SK-N-SH treated with all-trans-retinoic acid at 6 μM for 48 hours (cell line): ENCODE data around the gene WFS1.

Experiments
- ATAC-seq: fragments of 200-7000 bp; cut with Tn5 transposase; 3 replicates; pipeline ENCODE4 v1.9.1; 2020; ENCODE audit warnings: mild to moderate bottlenecking, moderate library complexity
- ARNTL ChIP-seq: fragments of 450-650 bp; formaldehyde crosslinking; IDR thresholded peaks from 2 replicates; pipeline ENCODE4 v1.5.0; 2020; ENCODE audit warnings: low read depth, mild to moderate bottlenecking, moderate library complexity, borderline replicate concordance
- BACH2 ChIP-seq: fragments of 250-450 bp; sonication (Bioruptor Pico); IDR thresholded peaks from 2 replicates; pipeline ENCODE4 v1.9.0; 2021; ENCODE audit warnings: mild to moderate bottlenecking, borderline replicate concordance
- CREB5 ChIP-seq: fragments of 250-450 bp; sonication (Bioruptor Pico); IDR thresholded peaks from 2 replicates; pipeline ENCODE4 v1.5.1; 2020; ENCODE audit warnings: low read depth, mild to moderate bottlenecking, moderate library complexity
- CSDC2 ChIP-seq: fragments of 250-450 bp; sonication (Bioruptor Pico); IDR thresholded peaks from 2 replicates; pipeline ENCODE4 v1.5.0; 2020; ENCODE audit warnings: mild to moderate bottlenecking, moderate library complexity
- CSRNP3 ChIP-seq: fragments of 250-450 bp; sonication (Bioruptor Pico); IDR thresholded peaks from 2 replicates; pipeline ENCODE4 v1.5.1; 2021; ENCODE audit warnings: mild to moderate bottlenecking, moderate library complexity
- ESRRG ChIP-seq: fragments of 250-450 bp; sonication (Bioruptor Pico); IDR thresholded peaks from 2 replicates; pipeline ENCODE4 v1.6.1; 2021; ENCODE audit warnings: mild to moderate bottlenecking
- GLIS3 ChIP-seq: fragments of 250-450 bp; sonication (Bioruptor Pico); IDR thresholded peaks from 2 replicates; pipeline ENCODE4 v1.5.0; 2020; ENCODE audit warnings: mild to moderate bottlenecking, moderate library complexity
- ISL1 ChIP-seq: fragments of 250-450 bp; sonication (Bioruptor Pico); IDR thresholded peaks from 2 replicates; pipeline ENCODE4 v2.1.2; 2022; ENCODE audit warnings: mild to moderate bottlenecking, moderate library complexity
- PATZ1 ChIP-seq: fragments of 250-450 bp; sonication (Bioruptor Pico); IDR thresholded peaks from 2 replicates; pipeline ENCODE4 v1.8.0; 2020; ENCODE audit warnings: mild to moderate bottlenecking, moderate library complexity, borderline replicate concordance
- POU6F1 ChIP-seq: fragments of 250-450 bp; sonication (Bioruptor Pico); IDR thresholded peaks from 2 replicates; pipeline ENCODE4 v1.8.0; 2021; ENCODE audit warnings: low read depth, mild to moderate bottlenecking, moderate library complexity, borderline replicate concordance
- RARB ChIP-seq: fragments of 250-450 bp; sonication (Bioruptor Pico); IDR thresholded peaks from 2 replicates; pipeline ENCODE4 v1.8.0; 2021; ENCODE audit warnings: mild to moderate bottlenecking, moderate library complexity
- SNAI2 ChIP-seq: fragments of 250-450 bp; sonication (Bioruptor Pico); IDR thresholded peaks from 2 replicates; pipeline ENCODE4 v1.5.0; 2020; ENCODE audit warnings: mild to moderate bottlenecking, moderate library complexity
- TCF4 ChIP-seq: fragments of 250-450 bp; sonication (Bioruptor Pico); IDR thresholded peaks from 2 replicates; pipeline ENCODE4 v1.8.0; 2021; ENCODE audit warnings: mild to moderate bottlenecking, moderate library complexity, borderline replicate concordance
- TOX ChIP-seq: fragments of 250-450 bp; sonication (Bioruptor Pico); IDR thresholded peaks from 2 replicates; pipeline ENCODE4 v1.8.0; 2021; ENCODE audit warnings: mild to moderate bottlenecking, moderate library complexity, borderline replicate concordance
- ZC3H10 ChIP-seq: fragments of 250-450 bp; sonication (Bioruptor Pico); IDR thresholded peaks from 2 replicates; pipeline ENCODE4 v1.5.1; 2021; ENCODE audit warnings: mild to moderate bottlenecking, moderate library complexity
- ZFP3 ChIP-seq: fragments of 250-450 bp; sonication (Bioruptor Pico); IDR thresholded peaks from 2 replicates; pipeline ENCODE4 v1.5.0; 2020; ENCODE audit warnings: mild to moderate bottlenecking, moderate library complexity
- ZFP30 ChIP-seq: fragments of 450-650 bp; formaldehyde crosslinking; IDR thresholded peaks from 2 replicates; pipeline ENCODE4 v1.5.0; 2022; ENCODE audit warnings: mild to moderate bottlenecking, moderate library complexity
- ZNF565 ChIP-seq: fragments of 450-650 bp; formaldehyde crosslinking; conservative IDR thresholded peaks from 2 replicates; pipeline ENCODE4 v1.5.0; 2020; ENCODE audit warnings: low read depth, mild to moderate bottlenecking, moderate library complexity
- ZNF70 ChIP-seq: fragments of 450-650 bp; formaldehyde crosslinking; IDR thresholded peaks from 2 replicates; pipeline ENCODE4 v1.5.0; 2020; ENCODE audit warnings: mild to moderate bottlenecking, moderate library complexity
- ZNF8 ChIP-seq: fragments of 450-650 bp; formaldehyde crosslinking; IDR thresholded peaks from 2 replicates; pipeline ENCODE4 v1.5.0; 2020; ENCODE audit warnings: mild to moderate bottlenecking, moderate library complexity

The WFS1 gene

GRCh38 chr4:6316461-6317003, 46.9 kb downstream of the WFS1 start:
- TF ChIP-seq PATZ1 (CRISPR knock-in tag) (no peak), ZFP3 (CRISPR knock-in tag) (no peak), ZFP30 (CRISPR knock-in tag) (no peak), SNAI2 (CRISPR knock-in tag) (no peak), ZC3H10 (CRISPR knock-in tag) (no peak), BACH2 (CRISPR knock-in tag) (no peak), POU6F1 (no peak)
- TF ChIP-seq, all 23 proteins: peak for 0
- no peak for ATAC-seq

GRCh38 chr4:6318206-6318605, 48.6 kb downstream of the WFS1 start:
- no peak for ATAC-seq
- TF ChIP-seq ZNF565 (no peak), TCF4 (no peak), CSRNP3 (CRISPR knock-in tag) (no peak), SNAI2 (CRISPR knock-in tag) (no peak), PATZ1 (CRISPR knock-in tag) (no peak), TOX (CRISPR knock-in tag) (no peak), CSDC2 (CRISPR knock-in tag) (no peak), ZNF70 (no peak)

- no peak for TF ChIP-seq ZNF565
- TF ChIP-seq ARNTL (CRISPR knock-in tag), result no peak
- TF ChIP-seq CSRNP3 (CRISPR knock-in tag), result no peak
- ATAC-seq, result no peak
These were observed 50.0 kb downstream of the WFS1 start for GRCh38 chr4:6319530-6320150.

GRCh38 chr4:6320663-6321062, 51.0 kb downstream of the WFS1 start:
- ATAC-seq, result no peak
- TF ChIP-seq ZC3H10 (CRISPR knock-in tag), result no peak
- no peak for TF ChIP-seq POU6F1
- no peak for TF ChIP-seq ARNTL (CRISPR knock-in tag)
- no peak for TF ChIP-seq RARB
- no peak for TF ChIP-seq ZNF8 (CRISPR knock-in tag)
- TF ChIP-seq ZFP3 (CRISPR knock-in tag), result no peak
- TF ChIP-seq ISL1 (CRISPR knock-in tag), result no peak
- no peak for TF ChIP-seq CSRNP3 (CRISPR knock-in tag)
- TF ChIP-seq BACH2 (CRISPR knock-in tag), result no peak
- TF ChIP-seq TOX (CRISPR knock-in tag), result no peak
- TF ChIP-seq ZNF70, result no peak
- no peak for TF ChIP-seq ZFP30 (CRISPR knock-in tag)
- no peak for TF ChIP-seq CREB5 (CRISPR knock-in tag)
- TF ChIP-seq ESRRG (CRISPR knock-in tag), result no peak
- TF ChIP-seq GLIS3, result no peak
